Prostate gland (tissue), 2 donors: Measurements from ENCODE around the gene KIAA0232. TPM values are rescaled to one million over a fixed set of nuclear protein-coding genes. Genes with fewer than 3 reads are reported as not detected.

Source experiments
- DNase-seq: peaks from one replicate; pipeline ENCODE4 v3.0.0-alpha.2; 2019; ENCODE audit warnings: low spot score
- H3K27ac ChIP-seq, 2 donors: fragments of 200-600 bp; sonication (generic); 2 replicates each; pipeline ENCODE4 v1.5.1; 2017 to 2019
- H3K27me3 ChIP-seq: fragments of 200-600 bp; sonication (generic); replicated peaks from 2 replicates; pipeline ENCODE4 v1.5.1; 2019; ENCODE audit not compliant: insufficient read depth
- H3K36me3 ChIP-seq, 2 donors: fragments of 200-600 bp; sonication (generic); 1 replicate in 1 of 2; 2 replicates in 1 of 2; pipeline versions ENCODE4 v1.5.1 to v1.8.1; 2017 to 2019
- H3K4me1 ChIP-seq: fragments of 200-600 bp; sonication (generic); replicated peaks from 2 replicates; pipeline ENCODE4 v1.5.1; 2019
- H3K4me3 ChIP-seq, 2 donors: fragments of 200-600 bp; sonication (generic); 2 replicates each; pipeline ENCODE4 v1.5.1; 2017 to 2019
- H3K9me3 ChIP-seq: fragments of 200-600 bp; sonication (generic); 2 replicates; pipeline ENCODE4 v1.5.1; 2017
- POLR2A ChIP-seq: fragments of 450-650 bp; IDR thresholded peaks from one replicate; pipeline ENCODE4 v1.6.1; 2016; ENCODE audit warnings: antibody characterized with exemption, mild to moderate bottlenecking
- POLR2AphosphoS5 ChIP-seq: sonication (generic); formaldehyde crosslinking; IDR thresholded peaks from one replicate; pipeline ENCODE4 v1.6.1; 2017; ENCODE audit warnings: antibody characterized with exemption
- WGBS: methylation state at CpG from one replicate; pipeline ENCODE4 v1.1.5; 2018; 5-methylcytosine and 5-hydroxymethylcytosine counted together
- intact Hi-C: fragments of 100-400 bp; cut with DNase I; formaldehyde crosslinking; loops from one replicate; pipeline ENCODE4 v1.14.2; 2022
- total RNA-seq, 2 donors: library from RNA; depleted of rRNA; stranded (reverse); fragments of >200 nt; gene quantifications; one replicate each; pipeline ENCODE4 v1.1.0, GENCODE V29; 2016
- TF ChIP-seq, protein P1 (sequence below), 4 experiments: fragments of 200-600 bp in 2 of 4; fragments of 450-650 bp in 2 of 4; sonication (generic) in 2 of 4; IDR thresholded peaks; 1 replicate in 3 of 4; 2 replicates in 1 of 4; pipeline ENCODE4 v1.5.1; 2016 to 2019; ENCODE audit warnings: antibody characterized with exemption in 4 of 4, mild to moderate bottlenecking in 2 of 4, moderate library complexity in 2 of 4

KIAA0232 gene
- total RNA-seq, 2 donors from 2014 or later, result 35.3 to 42.1 TPM

DNA sequence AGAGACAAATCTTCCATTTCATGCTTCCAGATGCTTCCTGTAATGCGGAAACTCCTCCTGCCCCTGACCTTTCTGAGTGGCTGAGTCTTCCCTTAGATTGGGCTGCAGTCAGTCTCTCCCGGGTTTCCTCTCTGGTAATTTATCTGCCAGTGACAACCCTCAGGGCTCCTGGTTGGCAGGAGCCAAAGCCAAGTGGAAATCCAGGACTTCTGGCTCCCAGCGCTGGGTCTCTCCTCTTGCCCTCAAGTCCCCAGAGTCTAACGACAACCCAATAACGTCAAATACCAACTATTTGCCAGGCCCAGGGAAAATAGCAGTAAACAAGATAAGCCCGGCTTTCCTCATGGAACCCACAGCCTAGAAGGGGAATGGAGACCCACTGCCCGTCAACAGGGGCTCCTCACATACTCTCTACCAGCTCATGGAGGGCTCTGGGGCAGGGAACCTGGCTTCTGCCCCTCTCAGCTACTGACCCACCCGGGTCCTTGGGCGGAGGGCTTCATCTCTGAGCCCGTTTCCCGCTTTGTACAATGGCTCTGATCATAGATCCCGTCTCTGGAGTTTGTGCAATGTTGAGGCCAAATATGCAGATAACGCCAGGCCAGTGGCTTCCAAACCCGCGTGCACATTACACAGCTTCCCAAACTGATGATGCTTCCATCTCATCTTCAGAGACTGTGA is 126.0 kb downstream of the KIAA0232 start:
- Histone ChIP-seq H3K27ac (peak overlapping the region; percentile 99), H3K4me1 (peaks cover 11% of the 10 kb centered on the region), H3K27me3 (no peaks in the 10 kb centered on the region), H3K36me3 (no peaks in the 10 kb centered on the region), H3K9me3 (no peaks in the 10 kb centered on the region), H3K4me3 (peak overlapping the region; percentile 88 to 97)
- DNase-seq, result no peak
- WGBS, result 27% methylated on average over 15 of the region's 15 CpGs
- no peak for TF ChIP-seq POLR2A
- TF ChIP-seq POLR2AphosphoS5, result no peak
- TF ChIP-seq, protein P1, sequence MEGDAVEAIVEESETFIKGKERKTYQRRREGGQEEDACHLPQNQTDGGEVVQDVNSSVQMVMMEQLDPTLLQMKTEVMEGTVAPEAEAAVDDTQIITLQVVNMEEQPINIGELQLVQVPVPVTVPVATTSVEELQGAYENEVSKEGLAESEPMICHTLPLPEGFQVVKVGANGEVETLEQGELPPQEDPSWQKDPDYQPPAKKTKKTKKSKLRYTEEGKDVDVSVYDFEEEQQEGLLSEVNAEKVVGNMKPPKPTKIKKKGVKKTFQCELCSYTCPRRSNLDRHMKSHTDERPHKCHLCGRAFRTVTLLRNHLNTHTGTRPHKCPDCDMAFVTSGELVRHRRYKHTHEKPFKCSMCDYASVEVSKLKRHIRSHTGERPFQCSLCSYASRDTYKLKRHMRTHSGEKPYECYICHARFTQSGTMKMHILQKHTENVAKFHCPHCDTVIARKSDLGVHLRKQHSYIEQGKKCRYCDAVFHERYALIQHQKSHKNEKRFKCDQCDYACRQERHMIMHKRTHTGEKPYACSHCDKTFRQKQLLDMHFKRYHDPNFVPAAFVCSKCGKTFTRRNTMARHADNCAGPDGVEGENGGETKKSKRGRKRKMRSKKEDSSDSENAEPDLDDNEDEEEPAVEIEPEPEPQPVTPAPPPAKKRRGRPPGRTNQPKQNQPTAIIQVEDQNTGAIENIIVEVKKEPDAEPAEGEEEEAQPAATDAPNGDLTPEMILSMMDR (IDR thresholded peaks at IDR 0.05), result no peak
- intact Hi-C loops, result loop anchor here (2.0 kb wide), 2 partner anchors 78 to 160 kb away; partner anchors contain the start of gene GRPEL1

- TF ChIP-seq POLR2AphosphoS5 (peak; percentile 69), POLR2A (peak; percentile 35)
- TF ChIP-seq, protein P1 (IDR thresholded peaks at IDR 0.05), result peak in 2 of 4 experiments; percentile 52 to 64
- peak within 1 kb of the TSS; percentile 99 for H3K27ac ChIP-seq
- under 1% methylated on average over 63 of the region's 108 CpGs for WGBS
- intact Hi-C loops, result loop anchor here (2.0 kb wide), 2 partner anchors 77 to 159 kb away; partner anchors contain the start of gene GRPEL1
- H3K9me3 ChIP-seq, result no peaks in the 10 kb centered on the region
- no peaks in the 10 kb centered on the region for H3K36me3 ChIP-seq
- no peaks in the 10 kb centered on the region for H3K27me3 ChIP-seq
- H3K4me3 ChIP-seq, result peak within 1 kb of the TSS; percentile 88 to 97
- peaks cover 11% of the 10 kb centered on the region for H3K4me1 ChIP-seq
- DNase-seq, result peak; percentile 84
Measured at GRCh38 chr4:6909113-6909969, 126.8 kb downstream of the KIAA0232 start, which contains the start of gene TBC1D14. TBC1D14 (plus strand) TSS chr4:6909826; CDS start chr4:6923390, 13,564 bp downstream.

GRCh38 chr4:6909970-6910339 is 127.4 kb downstream of the KIAA0232 start:
- peak overlapping the region; percentile 99 for H3K27ac ChIP-seq
- WGBS, result under 1% methylated on average over 58 of the region's 58 CpGs
- no peaks in the 10 kb centered on the region for H3K9me3 ChIP-seq
- DNase-seq, result no peak
- intact Hi-C loops, result loop anchor here (2.0 kb wide), 2 partner anchors 77 to 159 kb away; partner anchors contain the start of gene GRPEL1
- peaks cover 11% of the 10 kb centered on the region for H3K4me1 ChIP-seq
- peak overlapping the region; percentile 88 to 97 for H3K4me3 ChIP-seq
- no peaks in the 10 kb centered on the region for H3K27me3 ChIP-seq
- TF ChIP-seq, protein P1 (IDR thresholded peaks at IDR 0.05), result no peak
- no peak for TF ChIP-seq POLR2AphosphoS5
- no peak for TF ChIP-seq POLR2A
- H3K36me3 ChIP-seq, result no peaks in the 10 kb centered on the region

GRCh38 chr4:6910340-6910959 is 127.9 kb downstream of the KIAA0232 start:
- Histone ChIP-seq H3K9me3 (no peaks in the 10 kb centered on the region), H3K27me3 (no peaks in the 10 kb centered on the region), H3K36me3 (no peaks in the 10 kb centered on the region), H3K4me3 (peak overlapping the region; percentile 88 to 97), H3K27ac (peak overlapping the region; percentile 13 to 99), H3K4me1 (peaks cover 11% of the 10 kb centered on the region)
- no peak for DNase-seq
- TF ChIP-seq POLR2AphosphoS5 (no peak), POLR2A (no peak)
- 14% methylated on average over 31 of the region's 31 CpGs for WGBS
- intact Hi-C loops, result no loop called here
